ENCODE measurements around the gene FFAR4.

- no peak for TF ChIP-seq POLR2A (IDR thresholded peaks at IDR 0.05)
- TF ChIP-seq, protein P1, sequence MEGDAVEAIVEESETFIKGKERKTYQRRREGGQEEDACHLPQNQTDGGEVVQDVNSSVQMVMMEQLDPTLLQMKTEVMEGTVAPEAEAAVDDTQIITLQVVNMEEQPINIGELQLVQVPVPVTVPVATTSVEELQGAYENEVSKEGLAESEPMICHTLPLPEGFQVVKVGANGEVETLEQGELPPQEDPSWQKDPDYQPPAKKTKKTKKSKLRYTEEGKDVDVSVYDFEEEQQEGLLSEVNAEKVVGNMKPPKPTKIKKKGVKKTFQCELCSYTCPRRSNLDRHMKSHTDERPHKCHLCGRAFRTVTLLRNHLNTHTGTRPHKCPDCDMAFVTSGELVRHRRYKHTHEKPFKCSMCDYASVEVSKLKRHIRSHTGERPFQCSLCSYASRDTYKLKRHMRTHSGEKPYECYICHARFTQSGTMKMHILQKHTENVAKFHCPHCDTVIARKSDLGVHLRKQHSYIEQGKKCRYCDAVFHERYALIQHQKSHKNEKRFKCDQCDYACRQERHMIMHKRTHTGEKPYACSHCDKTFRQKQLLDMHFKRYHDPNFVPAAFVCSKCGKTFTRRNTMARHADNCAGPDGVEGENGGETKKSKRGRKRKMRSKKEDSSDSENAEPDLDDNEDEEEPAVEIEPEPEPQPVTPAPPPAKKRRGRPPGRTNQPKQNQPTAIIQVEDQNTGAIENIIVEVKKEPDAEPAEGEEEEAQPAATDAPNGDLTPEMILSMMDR (IDR thresholded peaks at IDR 0.05): no peak
Measured at GRCh38 chr10:93560541-93560940, 5.9 kb upstream of the FFAR4 start.
